ENCODE data around the gene LCE6A.

The LCE6A gene

DNA sequence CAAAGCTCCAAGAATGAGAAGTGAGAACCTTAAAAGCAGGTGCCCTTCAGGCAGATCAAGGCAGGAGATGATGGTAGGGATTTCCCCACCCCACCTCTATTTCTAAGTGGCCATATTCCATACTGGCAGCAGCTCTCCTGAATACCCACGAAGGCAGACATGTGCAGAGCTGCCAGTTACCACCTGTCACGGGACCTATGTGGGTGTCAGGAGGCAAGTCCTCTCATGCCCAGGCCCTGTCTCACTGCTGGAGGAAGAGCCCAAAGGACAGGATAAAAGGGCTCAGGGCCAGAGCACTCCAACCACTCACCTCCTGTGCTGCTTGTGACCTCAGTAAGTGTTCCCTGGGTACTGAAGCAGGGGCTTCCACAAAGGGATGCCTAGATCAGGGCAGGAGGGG lies 31.6 kb upstream of the LCE6A start:
- no peak overlapping the region for H3K4me3 ChIP-seq (ENCODE audit: low read depth, low read length)
- no peak for DNase-seq (ENCODE audit: low read depth)
- TF ChIP-seq POLR2A (IDR thresholded peaks at IDR 0.05; ENCODE audit: extremely low read depth, insufficient read length) (no peak), MYC (IDR thresholded peaks at IDR 0.05; ENCODE audit: low read depth, low read length) (no peak)
- TF ChIP-seq, protein P1, sequence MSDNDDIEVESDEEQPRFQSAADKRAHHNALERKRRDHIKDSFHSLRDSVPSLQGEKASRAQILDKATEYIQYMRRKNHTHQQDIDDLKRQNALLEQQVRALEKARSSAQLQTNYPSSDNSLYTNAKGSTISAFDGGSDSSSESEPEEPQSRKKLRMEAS (IDR thresholded peaks at IDR 0.05; ENCODE audit: low read depth, low read length) = no peak
- TF ChIP-seq, protein P2, sequence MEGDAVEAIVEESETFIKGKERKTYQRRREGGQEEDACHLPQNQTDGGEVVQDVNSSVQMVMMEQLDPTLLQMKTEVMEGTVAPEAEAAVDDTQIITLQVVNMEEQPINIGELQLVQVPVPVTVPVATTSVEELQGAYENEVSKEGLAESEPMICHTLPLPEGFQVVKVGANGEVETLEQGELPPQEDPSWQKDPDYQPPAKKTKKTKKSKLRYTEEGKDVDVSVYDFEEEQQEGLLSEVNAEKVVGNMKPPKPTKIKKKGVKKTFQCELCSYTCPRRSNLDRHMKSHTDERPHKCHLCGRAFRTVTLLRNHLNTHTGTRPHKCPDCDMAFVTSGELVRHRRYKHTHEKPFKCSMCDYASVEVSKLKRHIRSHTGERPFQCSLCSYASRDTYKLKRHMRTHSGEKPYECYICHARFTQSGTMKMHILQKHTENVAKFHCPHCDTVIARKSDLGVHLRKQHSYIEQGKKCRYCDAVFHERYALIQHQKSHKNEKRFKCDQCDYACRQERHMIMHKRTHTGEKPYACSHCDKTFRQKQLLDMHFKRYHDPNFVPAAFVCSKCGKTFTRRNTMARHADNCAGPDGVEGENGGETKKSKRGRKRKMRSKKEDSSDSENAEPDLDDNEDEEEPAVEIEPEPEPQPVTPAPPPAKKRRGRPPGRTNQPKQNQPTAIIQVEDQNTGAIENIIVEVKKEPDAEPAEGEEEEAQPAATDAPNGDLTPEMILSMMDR (IDR thresholded peaks at IDR 0.05; ENCODE audit: low read depth, low read length) = no peak

DNA sequence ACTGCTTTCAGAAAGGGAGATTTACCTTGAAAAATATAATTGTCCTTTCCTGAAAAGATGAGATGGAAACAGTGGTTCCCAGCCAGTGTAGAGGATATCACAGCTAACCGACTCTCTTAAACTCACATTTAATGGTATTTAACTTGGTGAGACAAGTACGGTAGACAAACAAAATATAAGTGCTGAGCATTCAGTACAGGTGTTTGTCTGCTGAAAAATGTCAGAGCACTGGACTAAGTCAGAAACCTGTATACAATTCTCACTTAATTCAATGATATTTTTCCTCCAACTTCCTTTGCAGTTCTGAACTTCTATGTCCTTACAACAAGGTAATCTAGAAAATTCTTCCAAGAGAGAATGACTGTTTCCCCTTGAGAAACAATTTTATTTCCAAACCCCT lies 31.0 kb upstream of the LCE6A start, which contains the start of gene LCE1B:
Gene LCE1B (plus strand): TSS at position 301 of the 400 bp plus-strand sequence. CDS start 476 bp downstream, outside the sequence.
- TF ChIP-seq, protein P1 (IDR thresholded peaks at IDR 0.05; ENCODE audit: low read depth, low read length) = no peak
- TF ChIP-seq, protein P2 (IDR thresholded peaks at IDR 0.05; ENCODE audit: low read depth, low read length) = no peak
- TF ChIP-seq MYC (IDR thresholded peaks at IDR 0.05; ENCODE audit: low read depth, low read length) = no peak
- no peak for TF ChIP-seq POLR2A (IDR thresholded peaks at IDR 0.05; ENCODE audit: extremely low read depth, insufficient read length)
- H3K4me3 ChIP-seq (ENCODE audit: low read depth, low read length) = no peak within 1 kb of the TSS

DNA sequence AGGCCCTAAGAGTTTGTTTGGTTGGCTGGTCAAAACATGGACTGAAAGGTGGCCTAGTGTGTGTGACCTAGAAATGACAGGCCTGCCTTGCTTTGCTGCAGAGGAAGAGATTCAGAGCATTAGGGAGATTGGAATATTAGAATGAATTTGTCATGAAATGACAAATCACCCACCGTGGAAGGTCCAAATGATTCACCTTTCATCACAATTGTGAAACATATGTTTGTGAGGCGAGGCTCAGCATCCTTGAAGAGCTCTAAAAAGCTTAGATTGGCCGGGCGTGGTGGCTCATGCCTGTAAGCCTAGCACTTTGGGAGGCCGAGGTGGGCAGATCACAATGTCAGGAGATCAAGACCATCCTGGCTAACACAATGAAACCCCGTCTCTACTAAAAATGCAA lies 25.3 kb upstream of the LCE6A start:
- no peak for DNase-seq (ENCODE audit: low read depth)
- H3K4me3 ChIP-seq (ENCODE audit: low read depth, low read length) = no peak overlapping the region
- TF ChIP-seq, protein P1 (IDR thresholded peaks at IDR 0.05; ENCODE audit: low read depth, low read length) = no peak
- TF ChIP-seq POLR2A (IDR thresholded peaks at IDR 0.05; ENCODE audit: extremely low read depth, insufficient read length) (no peak), MYC (IDR thresholded peaks at IDR 0.05; ENCODE audit: low read depth, low read length) (no peak)
- TF ChIP-seq, protein P2 (IDR thresholded peaks at IDR 0.05; ENCODE audit: low read depth, low read length) = no peak

More for the DNA sequence above, 31.0 kb upstream of the LCE6A start, which contains the start of gene LCE1B:
- DNase-seq (ENCODE audit: low read depth) = no peak

DNA sequence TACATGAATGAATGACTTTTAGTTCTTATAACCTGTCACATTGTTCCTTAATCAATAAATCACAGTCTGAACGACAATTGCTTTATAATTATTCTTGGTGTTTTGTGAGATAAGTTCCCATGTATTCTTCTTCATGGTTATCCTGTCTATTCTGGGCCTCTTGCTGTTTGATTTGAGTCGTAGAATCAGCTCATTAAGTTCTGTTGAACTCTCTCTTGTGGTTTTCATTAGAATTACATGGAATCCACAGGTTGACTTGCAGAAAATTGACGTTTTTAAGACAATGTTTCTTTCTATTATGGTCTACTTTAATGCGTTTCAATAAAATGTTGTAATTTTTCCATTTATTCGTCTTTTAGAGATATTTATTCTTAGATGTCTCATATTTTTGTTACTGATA lies 19.4 kb upstream of the LCE6A start:
- no peak for DNase-seq (ENCODE audit: low read depth)
- H3K4me3 ChIP-seq (ENCODE audit: low read depth, low read length) = no peak overlapping the region
- TF ChIP-seq, protein P2 (IDR thresholded peaks at IDR 0.05; ENCODE audit: low read depth, low read length) = no peak

DNA sequence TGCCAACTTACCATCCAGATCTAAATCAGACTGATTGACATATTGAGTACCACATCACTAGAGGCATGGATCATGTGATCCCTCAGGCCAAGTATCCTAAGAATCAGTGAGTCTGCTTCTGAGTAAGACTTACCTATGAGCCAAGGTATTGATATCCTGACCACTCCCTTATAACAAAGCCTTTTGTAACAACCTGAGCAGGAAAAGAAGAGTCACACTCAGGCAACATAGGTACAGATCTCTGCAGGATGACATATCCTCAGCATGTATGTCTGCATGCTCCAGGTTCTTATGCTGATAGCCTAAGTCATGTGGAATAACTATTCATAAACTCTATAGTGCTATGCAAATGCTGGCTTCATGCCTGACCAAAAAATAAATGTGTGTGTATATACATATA lies 17.7 kb upstream of the LCE6A start:
- no peak for DNase-seq (ENCODE audit: low read depth)
- TF ChIP-seq, protein P1 (IDR thresholded peaks at IDR 0.05; ENCODE audit: low read depth, low read length) = no peak
- TF ChIP-seq MYC (IDR thresholded peaks at IDR 0.05; ENCODE audit: low read depth, low read length) (no peak), POLR2A (IDR thresholded peaks at IDR 0.05; ENCODE audit: extremely low read depth, insufficient read length) (no peak)
- TF ChIP-seq, protein P2 (IDR thresholded peaks at IDR 0.05; ENCODE audit: low read depth, low read length) = no peak
- no peak overlapping the region for H3K4me3 ChIP-seq (ENCODE audit: low read depth, low read length)

DNA sequence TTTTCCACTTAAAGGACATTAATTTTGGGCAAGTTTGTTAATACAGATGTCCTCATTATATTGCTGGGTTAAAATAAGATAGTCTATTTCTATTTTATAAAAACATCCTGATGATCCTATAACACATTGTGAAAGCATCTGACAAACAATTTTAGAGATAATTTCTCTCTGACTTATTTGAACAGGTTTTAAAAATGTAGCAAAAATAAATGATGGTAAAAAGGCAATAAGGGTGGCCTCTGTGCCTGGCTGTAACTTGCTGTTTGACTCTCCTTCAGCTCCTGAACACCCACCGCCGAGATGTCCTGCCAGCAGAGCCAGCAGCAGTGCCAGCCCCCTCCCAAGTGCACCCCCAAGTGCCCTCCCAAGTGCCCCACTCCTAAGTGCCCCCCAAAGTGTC lies 15.5 kb upstream of the LCE6A start, which contains the start of gene LCE1A:
Gene LCE1A (plus strand): TSS at position 301 of the 400 bp plus-strand sequence. CDS start 0 bp downstream, at position 301.
- H3K4me3 ChIP-seq (ENCODE audit: low read depth, low read length) = no peak within 1 kb of the TSS
- TF ChIP-seq MYC (IDR thresholded peaks at IDR 0.05; ENCODE audit: low read depth, low read length) (no peak), POLR2A (IDR thresholded peaks at IDR 0.05; ENCODE audit: extremely low read depth, insufficient read length) (no peak)
- TF ChIP-seq, protein P1 (IDR thresholded peaks at IDR 0.05; ENCODE audit: low read depth, low read length) = no peak
- TF ChIP-seq, protein P2 (IDR thresholded peaks at IDR 0.05; ENCODE audit: low read depth, low read length) = no peak
- no peak for DNase-seq (ENCODE audit: low read depth)

All from NB4 (cell line).